ENCODE results near the gene WSCD1. TPM values are rescaled to one million over a fixed set of nuclear protein-coding genes. Genes with fewer than 3 reads are reported as not detected.

Gene WSCD1
- total and polyA plus RNA-seq, 4 experiments from 2014 or later: 0.29 to 0.47 TPM; not detected in 2

GRCh38 chr17:6061290-6061689 lies 8.9 kb upstream of the WSCD1 start:
- CTCF ChIA-PET (ENCODE audit: partially characterized antibody): no interaction called here
- POLR2A ChIA-PET (ENCODE audit: partially characterized antibody): no interaction called here
- Histone ChIP-seq H3K9me3 (ENCODE audit: control insufficient read depth in 1 of 2, low read length in 2 of 2) (no peaks in the 10 kb centered on the region), H3K36me3 (ENCODE audit: insufficient read depth, low read length) (no peaks in the 10 kb centered on the region), H3K4me3 (ENCODE audit: low read length in 2 of 2) (no peak overlapping the region), H3K4me1 (ENCODE audit: insufficient read depth, low read length) (no peaks in the 10 kb centered on the region), H3K27ac (ENCODE audit: low read depth, low read length) (no peak overlapping the region), H3K27me3 (ENCODE audit: insufficient read depth, low read length) (no peaks in the 10 kb centered on the region)
- DNase-seq: no peak
- H3K9me3 Mint-ChIP-seq: no peaks in the 10 kb centered on the region
- H3K27me3 Mint-ChIP-seq: peaks cover 32 to 45% of the 10 kb centered on the region in 2 donors
- intact Hi-C loops (cut with micrococcal nuclease): no loop called here
- H3K4me3 Mint-ChIP-seq: no peak overlapping the region
- no peaks in the 10 kb centered on the region for H3K4me1 Mint-ChIP-seq
- no peak overlapping the region for H3K27ac Mint-ChIP-seq
- no peaks in the 10 kb centered on the region for H3K36me3 Mint-ChIP-seq

- Mint-ChIP-seq H3K27ac (no peak overlapping the region), H3K4me3 (no peak overlapping the region), H3K4me1 (peaks cover 8 to 12% (median 10%) of the 10 kb centered on the region in 4 donors), H3K36me3 (no peaks in the 10 kb centered on the region), H3K9me3 (peaks cover 0 to 2% (median 0%) of the 10 kb centered on the region in 8 donors), H3K27me3 (peaks cover 49 to 66% of the 10 kb centered on the region in 2 donors)
- ChIA-PET POLR2A (ENCODE audit: partially characterized antibody) (no interaction called here), CTCF (ENCODE audit: partially characterized antibody) (no interaction called here)
- Histone ChIP-seq H3K27me3 (ENCODE audit: insufficient read depth, low read length) (no peaks in the 10 kb centered on the region), H3K4me1 (ENCODE audit: insufficient read depth, low read length) (peaks cover 3% of the 10 kb centered on the region), H3K9me3 (ENCODE audit: control insufficient read depth in 1 of 2, low read length in 2 of 2) (no peaks in the 10 kb centered on the region), H3K36me3 (ENCODE audit: insufficient read depth, low read length) (no peaks in the 10 kb centered on the region), H3K27ac (ENCODE audit: low read depth, low read length) (no peak overlapping the region), H3K4me3 (ENCODE audit: low read length in 2 of 2) (no peak overlapping the region)
- no peak for DNase-seq
- intact Hi-C loops (cut with micrococcal nuclease): no loop called here
Observed at GRCh38 chr17:6064868-6065267, 5.3 kb upstream of the WSCD1 start.

GRCh38 chr17:6065351-6065750 lies 4.8 kb upstream of the WSCD1 start:
- no peak for DNase-seq
- H3K4me1 Mint-ChIP-seq: peaks cover 9 to 14% (median 11%) of the 10 kb centered on the region in 4 donors
- CTCF ChIA-PET (ENCODE audit: partially characterized antibody): no interaction called here
- no peaks in the 10 kb centered on the region for H3K36me3 ChIP-seq (ENCODE audit: insufficient read depth, low read length)
- POLR2A ChIA-PET (ENCODE audit: partially characterized antibody): no interaction called here
- no peaks in the 10 kb centered on the region for H3K36me3 Mint-ChIP-seq
- intact Hi-C loops (cut with micrococcal nuclease): no loop called here
- peaks cover 48 to 64% of the 10 kb centered on the region in 2 donors for H3K27me3 Mint-ChIP-seq
- no peak overlapping the region for H3K27ac Mint-ChIP-seq
- no peak overlapping the region for H3K4me3 ChIP-seq (ENCODE audit: low read length in 2 of 2)
- H3K9me3 Mint-ChIP-seq: peaks cover 0 to 2% (median 0%) of the 10 kb centered on the region in 8 donors
- H3K9me3 ChIP-seq (ENCODE audit: control insufficient read depth in 1 of 2, low read length in 2 of 2): no peaks in the 10 kb centered on the region
- no peak overlapping the region for H3K27ac ChIP-seq (ENCODE audit: low read depth, low read length)
- H3K27me3 ChIP-seq (ENCODE audit: insufficient read depth, low read length): no peaks in the 10 kb centered on the region
- peaks cover 3% of the 10 kb centered on the region for H3K4me1 ChIP-seq (ENCODE audit: insufficient read depth, low read length)
- no peak overlapping the region for H3K4me3 Mint-ChIP-seq

GRCh38 chr17:6066183-6066948 lies 3.8 kb upstream of the WSCD1 start:
- Mint-ChIP-seq H3K27me3 (peaks cover 47 to 67% of the 10 kb centered on the region in 2 donors), H3K9me3 (peaks cover 0 to 2% (median 0%) of the 10 kb centered on the region in 8 donors), H3K4me1 (peaks cover 11 to 16% (median 13%) of the 10 kb centered on the region in 4 donors), H3K27ac (no peak overlapping the region), H3K36me3 (no peaks in the 10 kb centered on the region), H3K4me3 (no peak overlapping the region)
- CTCF ChIA-PET (ENCODE audit: partially characterized antibody): interaction anchor here (1.3 to 1.5 kb wide), 2 partner anchors 9 to 10 kb away, joined by 3 read pairs; no protein-coding TSS in a partner anchor
- intact Hi-C loops (cut with micrococcal nuclease): no loop called here
- Histone ChIP-seq H3K36me3 (ENCODE audit: insufficient read depth, low read length) (no peaks in the 10 kb centered on the region), H3K27ac (ENCODE audit: low read depth, low read length) (no peak overlapping the region), H3K27me3 (ENCODE audit: insufficient read depth, low read length) (peaks cover 5% of the 10 kb centered on the region), H3K4me1 (ENCODE audit: insufficient read depth, low read length) (peaks cover 6% of the 10 kb centered on the region), H3K9me3 (ENCODE audit: control insufficient read depth in 1 of 2, low read length in 2 of 2) (no peaks in the 10 kb centered on the region), H3K4me3 (ENCODE audit: low read length in 2 of 2) (no peak overlapping the region)
- POLR2A ChIA-PET (ENCODE audit: partially characterized antibody): no interaction called here
- DNase-seq: no peak

- Histone ChIP-seq H3K27me3 (ENCODE audit: insufficient read depth, low read length) (peaks cover 12% of the 10 kb centered on the region), H3K9me3 (ENCODE audit: control insufficient read depth in 1 of 2, low read length in 2 of 2) (no peaks in the 10 kb centered on the region), H3K4me1 (ENCODE audit: insufficient read depth, low read length) (peaks cover 8% of the 10 kb centered on the region), H3K36me3 (ENCODE audit: insufficient read depth, low read length) (no peaks in the 10 kb centered on the region), H3K4me3 (ENCODE audit: low read length in 2 of 2) (no peak overlapping the region), H3K27ac (ENCODE audit: low read depth, low read length) (no peak overlapping the region)
- Mint-ChIP-seq H3K4me1 (peaks cover 11 to 17% (median 13%) of the 10 kb centered on the region in 4 donors), H3K4me3 (no peak overlapping the region), H3K27me3 (peaks cover 46 to 63% of the 10 kb centered on the region in 2 donors), H3K9me3 (peaks cover 0 to 2% (median 0%) of the 10 kb centered on the region in 8 donors), H3K27ac (no peak overlapping the region), H3K36me3 (no peaks in the 10 kb centered on the region)
- DNase-seq: no peak
- ChIA-PET CTCF (ENCODE audit: partially characterized antibody) (interaction anchor here (0.8 to 1.5 kb wide), 3 partner anchors 8 to 12 kb away, joined by 3 to 8 read pairs (median 3); no protein-coding TSS in a partner anchor), POLR2A (ENCODE audit: partially characterized antibody) (no interaction called here)
- intact Hi-C loops (cut with micrococcal nuclease): no loop called here
Observed at GRCh38 chr17:6067060-6067459, 3.1 kb upstream of the WSCD1 start.

- Histone ChIP-seq H3K27ac (ENCODE audit: low read depth, low read length) (no peak overlapping the region), H3K36me3 (ENCODE audit: insufficient read depth, low read length) (no peaks in the 10 kb centered on the region), H3K27me3 (ENCODE audit: insufficient read depth, low read length) (peaks cover 17% of the 10 kb centered on the region), H3K4me1 (ENCODE audit: insufficient read depth, low read length) (peaks cover 8% of the 10 kb centered on the region), H3K4me3 (ENCODE audit: low read length in 2 of 2) (no peak overlapping the region), H3K9me3 (ENCODE audit: control insufficient read depth in 1 of 2, low read length in 2 of 2) (no peaks in the 10 kb centered on the region)
- intact Hi-C loops (cut with micrococcal nuclease): no loop called here
- peaks cover 0 to 2% (median 0%) of the 10 kb centered on the region in 8 donors for H3K9me3 Mint-ChIP-seq
- peaks cover 35 to 49% of the 10 kb centered on the region in 2 donors for H3K27me3 Mint-ChIP-seq
- DNase-seq: no peak
- H3K4me3 Mint-ChIP-seq: no peak overlapping the region
- H3K4me1 Mint-ChIP-seq: peaks cover 11 to 17% (median 13%) of the 10 kb centered on the region in 4 donors
- CTCF ChIA-PET (ENCODE audit: partially characterized antibody): interaction anchor here (1.1 kb wide), 1 partner anchor 9 kb away, joined by 3 read pairs; no protein-coding TSS in a partner anchor
- no peaks in the 10 kb centered on the region for H3K36me3 Mint-ChIP-seq
- H3K27ac Mint-ChIP-seq: no peak overlapping the region
- POLR2A ChIA-PET (ENCODE audit: partially characterized antibody): no interaction called here
Observed at GRCh38 chr17:6070430-6070912, 292 bp downstream of the WSCD1 start.

GRCh38 chr17:6070913-6071511 lies 833 bp downstream of the WSCD1 start:
- Mint-ChIP-seq H3K36me3 (no peaks in the 10 kb centered on the region), H3K4me3 (peak overlapping the region; percentile 48 to 73 (median 60)), H3K9me3 (peaks cover 0 to 2% (median 0%) of the 10 kb centered on the region in 8 donors), H3K4me1 (peaks cover 11 to 17% (median 13%) of the 10 kb centered on the region in 4 donors), H3K27me3 (peaks cover 34 to 44% of the 10 kb centered on the region in 2 donors), H3K27ac (no peak overlapping the region)
- intact Hi-C loops (cut with micrococcal nuclease): no loop called here
- H3K4me3 ChIP-seq (ENCODE audit: low read length in 2 of 2): no peak overlapping the region
- no peaks in the 10 kb centered on the region for H3K36me3 ChIP-seq (ENCODE audit: insufficient read depth, low read length)
- peaks cover 8% of the 10 kb centered on the region for H3K4me1 ChIP-seq (ENCODE audit: insufficient read depth, low read length)
- H3K27ac ChIP-seq (ENCODE audit: low read depth, low read length): no peak overlapping the region
- H3K9me3 ChIP-seq (ENCODE audit: control insufficient read depth in 1 of 2, low read length in 2 of 2): no peaks in the 10 kb centered on the region
- DNase-seq: no peak
- ChIA-PET POLR2A (ENCODE audit: partially characterized antibody) (no interaction called here), CTCF (ENCODE audit: partially characterized antibody) (interaction anchor here (1.1 to 1.4 kb wide), 2 partner anchors 9 to 11 kb away, joined by 3 to 4 read pairs; no protein-coding TSS in a partner anchor)
- peaks cover 17% of the 10 kb centered on the region for H3K27me3 ChIP-seq (ENCODE audit: insufficient read depth, low read length)
